WTC11 (cell line): Measurements from ENCODE around the gene CAMSAP1. TPM values are rescaled to one million over a fixed set of nuclear protein-coding genes. Genes with fewer than 3 reads are reported as not detected.

Source experiments
- ATAC-seq: fragments of 200-7000 bp; cut with Tn5 transposase; 2 replicates; pipeline ENCODE4 v1.10.0; 2021; ENCODE audit warnings: mild to moderate bottlenecking, moderate library complexity
- CTCF ChIA-PET: fragments of 300-600 bp; sonication (Branson Sonifier 250); formaldehyde crosslinking; loops from one replicate; lab custom pipeline; 2021; ENCODE audit warnings: antibody characterized with exemption; lab: Charles Lee
- POLR2A ChIA-PET: fragments of 350-600 bp; sonication (Branson Sonifier 250); formaldehyde crosslinking; loops from one replicate; lab custom pipeline; 2021; ENCODE audit warnings: antibody characterized with exemption; lab: Charles Lee
- DNase-seq: peaks from one replicate; pipeline ENCODE4 v3.0.0; 2021; ENCODE audit warnings: low spot score
- H3K27ac Mint-ChIP-seq: 2 replicates; pipeline ENCODE4 v1.8.0; 2021; ENCODE audit warnings: mixed read lengths
- H3K27me3 Mint-ChIP-seq: 2 replicates; pipeline ENCODE4 v1.8.0; 2021; ENCODE audit warnings: low read depth, mild to moderate bottlenecking, moderate library complexity, mixed read lengths
- H3K36me3 Mint-ChIP-seq: 2 replicates; pipeline ENCODE4 v1.8.0; 2021; ENCODE audit warnings: mixed read lengths
- H3K4me1 Mint-ChIP-seq: 2 replicates; pipeline ENCODE4 v1.8.0; 2022; ENCODE audit warnings: mixed read lengths
- H3K4me3 Mint-ChIP-seq: 2 replicates; pipeline ENCODE4 v1.8.0; 2021; ENCODE audit warnings: mild to moderate bottlenecking, moderate library complexity, mixed read lengths
- H3K9me3 Mint-ChIP-seq: 2 replicates; pipeline ENCODE4 v1.8.0; 2021; ENCODE audit warnings: mixed read lengths
- ATF3 ChIP-seq: sonication (generic); formaldehyde crosslinking; conservative IDR thresholded peaks from 2 replicates; pipeline ENCODE4 v1.8.1; 2022; ENCODE audit warnings: mild to moderate bottlenecking, missing genetic modification reagents
- CDX4 ChIP-seq: fragments of 250-450 bp; sonication (Bioruptor Pico); IDR thresholded peaks from 2 replicates; pipeline ENCODE4 v1.9.0; 2021; ENCODE audit warnings: moderate library complexity, mild to moderate bottlenecking, inconsistent platforms, borderline replicate concordance
- E2F5 ChIP-seq: sonication (generic); formaldehyde crosslinking; IDR thresholded peaks from 2 replicates; pipeline ENCODE4 v1.8.1; 2022; ENCODE audit warnings: mild to moderate bottlenecking, moderate library complexity, missing genetic modification reagents
- IRF1 ChIP-seq: sonication (generic); formaldehyde crosslinking; IDR thresholded peaks from 2 replicates; pipeline ENCODE4 v1.8.0; 2023; ENCODE audit warnings: missing genetic modification reagents
- KAT7 ChIP-seq: sonication (generic); formaldehyde crosslinking; IDR thresholded peaks from 2 replicates; pipeline ENCODE4 v1.8.1; 2023; ENCODE audit warnings: missing genetic modification reagents, mild to moderate bottlenecking, borderline replicate concordance
- MAX ChIP-seq: sonication (generic); formaldehyde crosslinking; IDR thresholded peaks from 2 replicates; pipeline ENCODE4 v1.8.0; 2022; ENCODE audit warnings: mild to moderate bottlenecking, missing genetic modification reagents
- MXD4 ChIP-seq: fragments of 250-450 bp; sonication (Bioruptor Pico); IDR thresholded peaks from 2 replicates; pipeline ENCODE4 v1.8.0; 2021; ENCODE audit warnings: mild to moderate bottlenecking, moderate library complexity, borderline replicate concordance
- TEAD1 ChIP-seq: sonication (generic); formaldehyde crosslinking; IDR thresholded peaks from 2 replicates; pipeline ENCODE4 v1.8.0; 2022; ENCODE audit warnings: mild to moderate bottlenecking, missing genetic modification reagents
- USF1 ChIP-seq: sonication (generic); formaldehyde crosslinking; IDR thresholded peaks from 2 replicates; pipeline ENCODE4 v1.8.0; 2022; ENCODE audit warnings: mild to moderate bottlenecking, missing genetic modification reagents
- total RNA-seq: library from RNA; stranded (reverse); gene quantifications from 3 replicates; pipeline ENCODE4 v1.2.3, GENCODE V29; 2021
- TF ChIP-seq, protein P1 (sequence below): sonication (generic); formaldehyde crosslinking; IDR thresholded peaks from 2 replicates; pipeline ENCODE4 v1.8.1; 2023; ENCODE audit warnings: mild to moderate bottlenecking, missing genetic modification reagents, borderline replicate concordance
- TF ChIP-seq, protein P2 (sequence below): sonication (generic); formaldehyde crosslinking; IDR thresholded peaks from 2 replicates; pipeline ENCODE4 v1.8.0; 2022; ENCODE audit warnings: mild to moderate bottlenecking, missing genetic modification reagents

The CAMSAP1 gene
- total RNA-seq, 1 experiment from 2014 or later = 40.5 TPM

DNA sequence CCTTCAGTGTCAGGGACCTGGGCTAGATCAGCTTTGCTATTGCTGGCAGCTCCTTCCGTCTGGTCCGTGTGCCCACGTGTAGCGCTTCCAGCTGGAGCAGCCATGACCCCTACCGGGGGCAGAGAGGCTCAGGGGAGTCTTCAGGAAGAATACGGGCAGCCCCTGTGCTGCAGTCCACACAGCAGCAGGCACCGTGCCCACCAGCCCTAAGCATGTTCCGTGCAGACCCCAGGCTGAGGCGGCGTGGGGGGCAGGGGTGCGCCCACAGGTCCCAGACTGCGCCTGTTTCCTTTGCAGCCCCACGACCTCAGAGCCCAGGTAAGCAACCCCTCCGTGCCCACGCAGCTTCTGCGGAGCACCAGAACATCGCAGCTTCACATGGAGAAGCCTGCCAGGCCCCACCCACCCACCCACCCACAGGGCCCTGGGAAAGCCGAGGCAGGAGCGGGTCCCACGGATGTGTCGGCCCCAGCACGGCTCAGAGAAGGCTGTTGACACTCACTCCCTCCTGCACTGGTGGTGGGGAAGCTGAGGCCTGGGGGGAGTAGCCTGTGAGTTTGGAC, 122.3 kb downstream of the CAMSAP1 start (continued):
- TF ChIP-seq, protein P1, sequence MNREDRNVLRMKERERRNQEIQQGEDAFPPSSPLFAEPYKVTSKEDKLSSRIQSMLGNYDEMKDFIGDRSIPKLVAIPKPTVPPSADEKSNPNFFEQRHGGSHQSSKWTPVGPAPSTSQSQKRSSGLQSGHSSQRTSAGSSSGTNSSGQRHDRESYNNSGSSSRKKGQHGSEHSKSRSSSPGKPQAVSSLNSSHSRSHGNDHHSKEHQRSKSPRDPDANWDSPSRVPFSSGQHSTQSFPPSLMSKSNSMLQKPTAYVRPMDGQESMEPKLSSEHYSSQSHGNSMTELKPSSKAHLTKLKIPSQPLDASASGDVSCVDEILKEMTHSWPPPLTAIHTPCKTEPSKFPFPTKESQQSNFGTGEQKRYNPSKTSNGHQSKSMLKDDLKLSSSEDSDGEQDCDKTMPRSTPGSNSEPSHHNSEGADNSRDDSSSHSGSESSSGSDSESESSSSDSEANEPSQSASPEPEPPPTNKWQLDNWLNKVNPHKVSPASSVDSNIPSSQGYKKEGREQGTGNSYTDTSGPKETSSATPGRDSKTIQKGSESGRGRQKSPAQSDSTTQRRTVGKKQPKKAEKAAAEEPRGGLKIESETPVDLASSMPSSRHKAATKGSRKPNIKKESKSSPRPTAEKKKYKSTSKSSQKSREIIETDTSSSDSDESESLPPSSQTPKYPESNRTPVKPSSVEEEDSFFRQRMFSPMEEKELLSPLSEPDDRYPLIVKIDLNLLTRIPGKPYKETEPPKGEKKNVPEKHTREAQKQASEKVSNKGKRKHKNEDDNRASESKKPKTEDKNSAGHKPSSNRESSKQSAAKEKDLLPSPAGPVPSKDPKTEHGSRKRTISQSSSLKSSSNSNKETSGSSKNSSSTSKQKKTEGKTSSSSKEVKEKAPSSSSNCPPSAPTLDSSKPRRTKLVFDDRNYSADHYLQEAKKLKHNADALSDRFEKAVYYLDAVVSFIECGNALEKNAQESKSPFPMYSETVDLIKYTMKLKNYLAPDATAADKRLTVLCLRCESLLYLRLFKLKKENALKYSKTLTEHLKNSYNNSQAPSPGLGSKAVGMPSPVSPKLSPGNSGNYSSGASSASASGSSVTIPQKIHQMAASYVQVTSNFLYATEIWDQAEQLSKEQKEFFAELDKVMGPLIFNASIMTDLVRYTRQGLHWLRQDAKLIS (CRISPR knock-in tag) = no peak

DNA sequence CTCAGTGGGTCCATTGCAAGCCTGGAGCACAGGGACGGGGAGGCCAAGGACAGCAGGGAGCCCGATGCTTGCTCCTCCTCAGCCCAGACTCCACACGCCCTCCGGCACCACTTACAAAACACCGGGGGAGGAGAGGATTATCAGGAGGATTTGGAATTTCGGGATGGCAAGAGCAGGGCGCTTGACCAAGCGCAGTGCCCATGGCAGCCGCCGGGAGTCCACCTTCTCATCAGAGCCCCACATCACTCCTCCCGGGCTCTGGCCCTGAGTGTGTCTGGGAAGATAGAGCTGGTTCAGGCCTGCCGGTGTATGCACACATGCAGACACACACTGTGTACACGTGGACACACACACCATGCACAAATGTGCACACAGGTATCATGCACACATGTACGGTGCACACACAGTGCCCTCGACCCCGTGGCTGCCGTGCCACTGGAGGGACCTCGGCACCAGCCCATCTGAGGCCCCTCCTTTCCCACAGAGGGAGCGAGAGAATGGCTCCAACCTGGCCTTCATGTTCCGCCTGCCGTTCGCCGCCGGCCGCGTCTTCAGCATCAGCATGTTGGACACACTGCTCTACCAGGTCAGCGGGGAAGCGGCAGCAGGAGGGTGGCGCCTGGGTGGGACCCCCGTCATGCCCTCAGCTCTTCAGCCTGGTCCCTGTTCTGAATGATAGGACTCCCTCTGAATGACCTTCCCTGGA, 123.7 kb downstream of the CAMSAP1 start:
- CTCF ChIA-PET = interaction anchor here (1.0 to 3.3 kb wide), 4 partner anchors 8 to 69 kb away, joined by 3 to 14 read pairs (median 3); no protein-coding TSS in a partner anchor
- Mint-ChIP-seq H3K27me3 (no peaks in the 10 kb centered on the region), H3K4me1 (no peaks in the 10 kb centered on the region), H3K36me3 (no peaks in the 10 kb centered on the region)
- DNase-seq (no peak), ATAC-seq (no peak)
- TF ChIP-seq CDX4 (no peak), USF1 (CRISPR knock-in tag) (no peak), MXD4 (CRISPR knock-in tag) (no peak), E2F5 (CRISPR knock-in tag) (no peak), TEAD1 (CRISPR knock-in tag) (no peak), ATF3 (CRISPR knock-in tag) (no peak), KAT7 (CRISPR knock-in tag) (no peak), MAX (no peak), IRF1 (CRISPR knock-in tag) (no peak)
- TF ChIP-seq, protein P2, sequence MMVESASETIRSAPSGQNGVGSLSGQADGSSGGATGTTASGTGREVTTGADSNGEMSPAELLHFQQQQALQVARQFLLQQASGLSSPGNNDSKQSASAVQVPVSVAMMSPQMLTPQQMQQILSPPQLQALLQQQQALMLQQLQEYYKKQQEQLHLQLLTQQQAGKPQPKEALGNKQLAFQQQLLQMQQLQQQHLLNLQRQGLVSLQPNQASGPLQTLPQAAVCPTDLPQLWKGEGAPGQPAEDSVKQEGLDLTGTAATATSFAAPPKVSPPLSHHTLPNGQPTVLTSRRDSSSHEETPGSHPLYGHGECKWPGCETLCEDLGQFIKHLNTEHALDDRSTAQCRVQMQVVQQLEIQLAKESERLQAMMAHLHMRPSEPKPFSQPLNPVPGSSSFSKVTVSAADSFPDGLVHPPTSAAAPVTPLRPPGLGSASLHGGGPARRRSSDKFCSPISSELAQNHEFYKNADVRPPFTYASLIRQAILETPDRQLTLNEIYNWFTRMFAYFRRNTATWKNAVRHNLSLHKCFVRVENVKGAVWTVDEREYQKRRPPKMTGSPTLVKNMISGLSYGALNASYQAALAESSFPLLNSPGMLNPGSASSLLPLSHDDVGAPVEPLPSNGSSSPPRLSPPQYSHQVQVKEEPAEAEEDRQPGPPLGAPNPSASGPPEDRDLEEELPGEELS (CRISPR knock-in tag) = no peak
- TF ChIP-seq, all 79 proteins: peak for 0
- Mint-ChIP-seq H3K4me3 (no peak overlapping the region), H3K27ac (no peak overlapping the region), H3K9me3 (no peaks in the 10 kb centered on the region)
- POLR2A ChIA-PET = no interaction called here
